ENCODE data around the gene ABO.

Gene ABO

DNA sequence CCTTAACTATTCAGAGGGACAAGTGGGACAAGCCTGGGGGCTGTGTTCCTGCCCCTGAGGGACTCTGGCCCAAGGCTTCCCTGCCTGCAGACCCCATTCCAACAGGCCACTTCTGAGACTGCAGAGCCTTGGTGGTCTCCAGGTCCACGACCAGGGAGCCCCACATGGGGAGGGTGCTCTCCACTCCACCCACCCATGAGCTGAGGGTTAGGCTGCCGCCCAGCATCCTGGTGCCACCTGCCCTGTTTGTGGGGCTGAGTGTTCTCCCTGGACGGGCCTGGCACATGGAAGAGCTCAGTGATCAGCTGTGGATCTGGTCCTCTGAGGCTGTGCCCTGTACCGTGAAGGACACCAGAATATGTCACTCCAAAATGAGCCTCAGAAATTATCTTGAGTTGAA is 2.5 kb upstream of the ABO start:
- TF ChIP-seq CTCF (IDR thresholded peaks at IDR 0.05; ENCODE audit: control insufficient read depth, extremely low read depth, insufficient read depth): no peak
- no peak for DNase-seq (ENCODE audit: low read depth)
- no peak overlapping the region for H3K4me3 ChIP-seq (ENCODE audit: low read depth, low read length)

DNA sequence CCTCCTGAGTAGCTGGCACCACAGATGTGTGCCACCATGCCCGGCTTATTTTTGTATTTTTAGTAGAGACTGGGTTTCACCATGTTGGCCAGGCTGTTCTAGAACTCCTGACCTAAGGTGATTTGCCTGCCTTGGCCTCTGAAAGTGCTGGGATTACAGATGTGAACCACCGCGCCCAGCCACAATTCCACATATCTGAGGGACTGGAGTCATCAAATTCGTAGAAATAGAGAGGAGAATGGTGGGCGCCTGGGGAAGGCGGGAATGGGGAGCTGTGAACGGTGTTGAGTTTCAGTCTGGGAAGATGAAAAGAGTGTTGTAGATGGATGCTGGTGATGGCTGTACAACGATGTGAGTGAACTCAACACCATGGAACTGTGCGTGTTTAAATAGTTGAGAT is 1.9 kb upstream of the ABO start:
- DNase-seq (ENCODE audit: low read depth): no peak
- H3K4me3 ChIP-seq (ENCODE audit: low read depth, low read length): no peak overlapping the region
- TF ChIP-seq CTCF (IDR thresholded peaks at IDR 0.05; ENCODE audit: control insufficient read depth, extremely low read depth, insufficient read depth): no peak

- no peak overlapping the region for H3K4me3 ChIP-seq (ENCODE audit: low read depth, low read length)
- DNase-seq (ENCODE audit: low read depth): no peak
- TF ChIP-seq CTCF (IDR thresholded peaks at IDR 0.05; ENCODE audit: control insufficient read depth, extremely low read depth, insufficient read depth): no peak
Measured at GRCh38 chr9:133276001-133276884, 1.2 kb upstream of the ABO start.

- H3K4me3 ChIP-seq (ENCODE audit: low read depth, low read length): no peak overlapping the region
- no peak for TF ChIP-seq CTCF (IDR thresholded peaks at IDR 0.05; ENCODE audit: control insufficient read depth, extremely low read depth, insufficient read depth)
- no peak for DNase-seq (ENCODE audit: low read depth)
Measured at GRCh38 chr9:133274236-133275104, 531 bp downstream of the ABO start.

GRCh38 chr9:133273819-133274218 is 1.2 kb downstream of the ABO start:
- no peak overlapping the region for H3K4me3 ChIP-seq (ENCODE audit: low read depth, low read length)
- TF ChIP-seq CTCF (IDR thresholded peaks at IDR 0.05; ENCODE audit: control insufficient read depth, extremely low read depth, insufficient read depth): no peak
- no peak for DNase-seq (ENCODE audit: low read depth)

GRCh38 chr9:133273098-133273497 is 1.9 kb downstream of the ABO start:
- TF ChIP-seq CTCF (IDR thresholded peaks at IDR 0.05; ENCODE audit: control insufficient read depth, extremely low read depth, insufficient read depth): no peak
- no peak overlapping the region for H3K4me3 ChIP-seq (ENCODE audit: low read depth, low read length)
- no peak for DNase-seq (ENCODE audit: low read depth)
